OCI-LY1 (cell line): Measurements from ENCODE around the gene SLC38A4.

Source experiments
- H2AFZ ChIP-seq: fragments of 200-600 bp; sonication (generic), shearing (Covaris generic); 2 replicates; pipeline ENCODE4 v1.6.0; 2014; ENCODE audit warnings: antibody characterized with exemption, mild to moderate bottlenecking, low read length
- H3F3A ChIP-seq: fragments of 200-600 bp; sonication (generic), shearing (Covaris generic); 2 replicates; pipeline ENCODE4 v1.6.0; 2014; ENCODE audit warnings: mild to moderate bottlenecking, antibody characterized with exemption, low read length, moderate library complexity; ENCODE audit not compliant: insufficient read depth
- H3K27ac ChIP-seq: fragments of 200-600 bp; sonication (generic); 2 replicates; pipeline ENCODE4 v1.5.1; 2014; ENCODE audit warnings: low read length, mixed run types, mild to moderate bottlenecking, low read depth; ENCODE audit not compliant: poor library complexity, severe bottlenecking
- H3K27me3 ChIP-seq: fragments of 200-600 bp; sonication (generic); 2 replicates; pipeline ENCODE4 v1.6.0; 2014; ENCODE audit warnings: antibody characterized with exemption, mild to moderate bottlenecking, low read length, moderate library complexity; ENCODE audit not compliant: insufficient read depth
- H3K36me3 ChIP-seq: fragments of 200-600 bp; sonication (generic); 2 replicates; pipeline ENCODE4 v1.6.1; 2014; ENCODE audit warnings: mild to moderate bottlenecking, antibody characterized with exemption, low read length, moderate library complexity, mixed read lengths; ENCODE audit not compliant: insufficient read depth
- H3K4me1 ChIP-seq: fragments of 200-600 bp; sonication (generic); 2 replicates; pipeline ENCODE4 v1.5.1; 2014; ENCODE audit warnings: mild to moderate bottlenecking, low read length, moderate library complexity; ENCODE audit not compliant: insufficient read depth, severe bottlenecking
- H3K4me2 ChIP-seq: fragments of 200-600 bp; sonication (generic), shearing (Covaris generic); 2 replicates; pipeline ENCODE4 v1.6.1; 2014; ENCODE audit warnings: low read length
- H3K4me3 ChIP-seq: fragments of 200-600 bp; sonication (generic); 2 replicates; pipeline ENCODE4 v1.5.1; 2014; ENCODE audit warnings: low read length, low read depth, mild to moderate bottlenecking, mixed read lengths; ENCODE audit not compliant: poor library complexity, severe bottlenecking
- H3K79me2 ChIP-seq: fragments of 200-600 bp; shearing (Covaris generic); 2 replicates; pipeline ENCODE4 v1.6.1; 2016; ENCODE audit warnings: mixed run types, low read length, mixed read lengths; ENCODE audit not compliant: insufficient read depth
- H3K9ac ChIP-seq: fragments of 200-600 bp; sonication (generic), shearing (Covaris generic); 2 replicates; pipeline ENCODE4 v1.6.1; 2014; ENCODE audit warnings: mild to moderate bottlenecking, low read length, mixed read lengths
- H3K9me2 ChIP-seq: fragments of 200-600 bp; sonication (generic), shearing (Covaris generic); 2 replicates; pipeline ENCODE4 v1.6.1; 2014; ENCODE audit warnings: low read depth, mild to moderate bottlenecking, low read length, mixed read lengths
- H3K9me3 ChIP-seq: fragments of 200-600 bp; shearing (Covaris generic); 2 replicates; pipeline ENCODE4 v1.6.1; 2014; ENCODE audit warnings: low read length, mixed read lengths
- H4K20me1 ChIP-seq: fragments of 200-600 bp; sonication (generic), shearing (Covaris generic); 2 replicates; pipeline ENCODE4 v1.6.0; 2016; ENCODE audit warnings: mild to moderate bottlenecking, low read length; ENCODE audit not compliant: insufficient read depth
- EZH2 ChIP-seq: fragments of 200-600 bp; sonication (generic), shearing (Covaris generic); IDR thresholded peaks from 2 replicates; pipeline ENCODE4 v1.8.0; 2017; ENCODE audit warnings: borderline replicate concordance, mixed run types, mild to moderate bottlenecking, antibody characterized with exemption, low read length, moderate library complexity, mixed read lengths
- TF ChIP-seq, protein P1 (sequence below): fragments of 200-600 bp; sonication (generic), shearing (Covaris generic); IDR thresholded peaks from 2 replicates; pipeline ENCODE4 v1.5.1; 2017; ENCODE audit warnings: mild to moderate bottlenecking, antibody characterized with exemption, low read length, moderate library complexity, mixed read lengths

Gene SLC38A4

DNA sequence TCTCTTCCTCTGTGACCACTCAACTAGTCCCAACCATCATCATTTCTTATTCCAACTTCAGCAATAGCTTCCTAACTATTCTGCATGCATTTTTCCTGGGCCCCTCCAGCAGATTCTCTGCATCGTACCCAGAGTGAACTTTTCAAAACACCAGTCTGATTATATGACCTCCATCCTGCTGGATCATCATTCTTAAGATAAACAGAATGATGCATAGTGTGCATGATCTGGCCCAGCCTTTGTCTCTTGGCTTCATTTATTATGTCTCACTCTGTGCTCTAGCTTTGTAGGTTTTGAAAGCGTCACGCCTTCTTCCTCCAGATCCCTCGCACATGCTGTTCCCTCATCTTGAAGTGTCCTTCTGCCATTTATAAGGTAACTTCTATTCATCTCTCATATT, 46.3 kb upstream of the SLC38A4 start:
- Histone ChIP-seq H3K79me2 (no peaks in the 10 kb centered on the region), H3K9me3 (no peaks in the 10 kb centered on the region), H3K36me3 (no peaks in the 10 kb centered on the region), H2AFZ (no peak overlapping the region), H3F3A (no peaks in the 10 kb centered on the region), H3K27ac (no peak overlapping the region), H3K9ac (no peak overlapping the region), H3K9me2 (no peaks in the 10 kb centered on the region), H3K4me2 (no peak overlapping the region), H4K20me1 (no peaks in the 10 kb centered on the region), H3K4me3 (no peak overlapping the region), H3K4me1 (no peaks in the 10 kb centered on the region), H3K27me3 (no peaks in the 10 kb centered on the region)
- TF ChIP-seq, protein P1, sequence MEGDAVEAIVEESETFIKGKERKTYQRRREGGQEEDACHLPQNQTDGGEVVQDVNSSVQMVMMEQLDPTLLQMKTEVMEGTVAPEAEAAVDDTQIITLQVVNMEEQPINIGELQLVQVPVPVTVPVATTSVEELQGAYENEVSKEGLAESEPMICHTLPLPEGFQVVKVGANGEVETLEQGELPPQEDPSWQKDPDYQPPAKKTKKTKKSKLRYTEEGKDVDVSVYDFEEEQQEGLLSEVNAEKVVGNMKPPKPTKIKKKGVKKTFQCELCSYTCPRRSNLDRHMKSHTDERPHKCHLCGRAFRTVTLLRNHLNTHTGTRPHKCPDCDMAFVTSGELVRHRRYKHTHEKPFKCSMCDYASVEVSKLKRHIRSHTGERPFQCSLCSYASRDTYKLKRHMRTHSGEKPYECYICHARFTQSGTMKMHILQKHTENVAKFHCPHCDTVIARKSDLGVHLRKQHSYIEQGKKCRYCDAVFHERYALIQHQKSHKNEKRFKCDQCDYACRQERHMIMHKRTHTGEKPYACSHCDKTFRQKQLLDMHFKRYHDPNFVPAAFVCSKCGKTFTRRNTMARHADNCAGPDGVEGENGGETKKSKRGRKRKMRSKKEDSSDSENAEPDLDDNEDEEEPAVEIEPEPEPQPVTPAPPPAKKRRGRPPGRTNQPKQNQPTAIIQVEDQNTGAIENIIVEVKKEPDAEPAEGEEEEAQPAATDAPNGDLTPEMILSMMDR = no peak
- no peak for TF ChIP-seq EZH2

DNA sequence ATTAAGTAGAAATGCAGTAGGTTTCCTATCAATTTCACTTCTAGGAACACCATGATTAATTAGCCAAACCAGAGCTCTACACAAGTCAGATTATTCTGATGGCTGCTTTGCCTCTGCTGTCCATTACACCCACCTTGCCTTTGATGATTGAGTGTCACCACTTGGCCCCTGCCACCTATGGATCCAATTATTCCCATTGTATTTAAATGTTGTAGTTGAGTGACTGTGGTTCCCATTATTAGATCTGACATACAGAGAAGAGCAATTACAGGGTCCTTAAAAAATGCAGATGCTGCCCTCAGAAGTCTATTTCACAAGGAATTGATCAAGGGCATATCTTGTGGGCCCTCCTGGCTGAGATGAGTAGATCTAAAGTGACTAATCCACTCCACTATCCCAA, 39.5 kb upstream of the SLC38A4 start:
- no peak for TF ChIP-seq EZH2
- TF ChIP-seq, protein P1 = no peak
- H3K27me3 ChIP-seq = no peaks in the 10 kb centered on the region
- H3F3A ChIP-seq = no peaks in the 10 kb centered on the region
- H3K4me1 ChIP-seq = no peaks in the 10 kb centered on the region
- H4K20me1 ChIP-seq = no peaks in the 10 kb centered on the region
- H3K9ac ChIP-seq = no peak overlapping the region
- H3K27ac ChIP-seq = no peak overlapping the region
- H3K79me2 ChIP-seq = no peaks in the 10 kb centered on the region
- no peak overlapping the region for H3K4me3 ChIP-seq
- H3K9me3 ChIP-seq = no peaks in the 10 kb centered on the region
- no peak overlapping the region for H2AFZ ChIP-seq
- no peaks in the 10 kb centered on the region for H3K9me2 ChIP-seq
- H3K4me2 ChIP-seq = no peak overlapping the region
- no peaks in the 10 kb centered on the region for H3K36me3 ChIP-seq

DNA sequence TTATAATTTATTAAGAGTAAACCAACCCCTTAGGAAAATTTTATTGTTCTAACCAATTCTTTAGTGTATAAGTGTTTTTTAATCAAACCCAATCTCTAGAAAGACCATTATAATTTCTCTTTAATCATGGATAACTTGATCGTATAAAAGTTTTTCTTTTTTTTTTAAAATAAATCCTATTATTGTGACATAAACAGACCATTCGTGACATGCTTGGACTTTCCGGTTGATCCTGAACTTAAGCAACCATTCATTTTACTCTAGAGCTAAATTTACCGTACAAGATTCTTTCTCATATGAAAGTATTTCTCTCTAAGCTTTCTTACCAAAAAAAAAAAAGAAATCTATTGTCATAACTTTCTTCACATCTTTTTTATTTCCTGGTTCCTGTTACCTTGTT, 32.6 kb upstream of the SLC38A4 start:
- Histone ChIP-seq H3K79me2 (no peaks in the 10 kb centered on the region), H3K36me3 (no peaks in the 10 kb centered on the region), H4K20me1 (no peaks in the 10 kb centered on the region), H3K9me3 (peaks cover 3% of the 10 kb centered on the region; the same call in 1 of the 2 replicates), H3K4me3 (no peak overlapping the region), H3K27me3 (no peaks in the 10 kb centered on the region), H2AFZ (no peak overlapping the region), H3K27ac (no peak overlapping the region), H3K4me1 (no peaks in the 10 kb centered on the region), H3K9ac (no peak overlapping the region), H3F3A (no peaks in the 10 kb centered on the region), H3K9me2 (no peaks in the 10 kb centered on the region), H3K4me2 (no peak overlapping the region)
- TF ChIP-seq, protein P1 = no peak
- no peak for TF ChIP-seq EZH2
